ENCODE data around the gene NOS2. TPM values are rescaled to one million over a fixed set of nuclear protein-coding genes. Genes with fewer than 3 reads are reported as not detected.
"Not testable (repeated sequence)": the region's sequence is repeated elsewhere in the genome, so short reads cannot be mapped to it uniquely, and the experiment has no call there.

NOS2 gene
- polyA plus RNA-seq, 1 experiment, result not detected

DNA sequence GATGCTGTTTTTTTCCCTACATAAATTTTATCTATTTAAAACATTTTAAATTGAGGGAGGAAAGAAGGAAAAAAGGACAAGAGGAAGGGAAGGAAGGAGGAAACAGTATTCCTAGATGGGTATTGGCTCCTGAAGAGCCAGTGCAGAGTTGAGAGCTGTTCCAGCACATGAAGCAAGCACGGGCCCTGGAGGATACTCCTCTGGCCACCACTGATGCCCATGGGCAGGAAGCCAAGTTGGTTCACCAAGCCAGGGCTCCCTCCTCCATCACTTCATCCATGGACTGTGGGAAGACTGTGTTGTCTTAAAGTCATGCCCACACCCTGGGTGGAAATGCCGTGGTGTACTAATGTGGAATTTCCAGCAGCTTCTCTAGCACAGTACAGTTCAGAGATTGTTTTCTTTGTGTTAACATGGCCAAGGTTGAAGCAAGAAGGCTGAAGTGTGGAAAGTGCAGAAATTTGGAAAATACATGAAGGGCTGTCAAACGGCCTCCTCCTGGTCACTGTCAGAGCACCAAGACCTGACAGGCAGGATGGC, 23.9 kb upstream of the NOS2 start:
- no peak for DNase-seq (ENCODE audit: low read depth, low spot score)
- ChIA-PET POLR2A (no interaction called here), CTCF (no interaction called here)
- Histone ChIP-seq H3K9me3 (ENCODE audit: control insufficient read depth, insufficient read depth, low read length) (no peaks in the 10 kb centered on the region), H3K4me3 (ENCODE audit: low read depth, low read length) (no peak overlapping the region), H3K27ac (ENCODE audit: low read depth, low read length) (no peak overlapping the region), H3K27me3 (ENCODE audit: control insufficient read depth, insufficient read depth, low read length) (no peaks in the 10 kb centered on the region)
- TF ChIP-seq, protein P1, sequence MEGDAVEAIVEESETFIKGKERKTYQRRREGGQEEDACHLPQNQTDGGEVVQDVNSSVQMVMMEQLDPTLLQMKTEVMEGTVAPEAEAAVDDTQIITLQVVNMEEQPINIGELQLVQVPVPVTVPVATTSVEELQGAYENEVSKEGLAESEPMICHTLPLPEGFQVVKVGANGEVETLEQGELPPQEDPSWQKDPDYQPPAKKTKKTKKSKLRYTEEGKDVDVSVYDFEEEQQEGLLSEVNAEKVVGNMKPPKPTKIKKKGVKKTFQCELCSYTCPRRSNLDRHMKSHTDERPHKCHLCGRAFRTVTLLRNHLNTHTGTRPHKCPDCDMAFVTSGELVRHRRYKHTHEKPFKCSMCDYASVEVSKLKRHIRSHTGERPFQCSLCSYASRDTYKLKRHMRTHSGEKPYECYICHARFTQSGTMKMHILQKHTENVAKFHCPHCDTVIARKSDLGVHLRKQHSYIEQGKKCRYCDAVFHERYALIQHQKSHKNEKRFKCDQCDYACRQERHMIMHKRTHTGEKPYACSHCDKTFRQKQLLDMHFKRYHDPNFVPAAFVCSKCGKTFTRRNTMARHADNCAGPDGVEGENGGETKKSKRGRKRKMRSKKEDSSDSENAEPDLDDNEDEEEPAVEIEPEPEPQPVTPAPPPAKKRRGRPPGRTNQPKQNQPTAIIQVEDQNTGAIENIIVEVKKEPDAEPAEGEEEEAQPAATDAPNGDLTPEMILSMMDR (IDR thresholded peaks at IDR 0.05; ENCODE audit: low read depth, low read length), result no peak

DNA sequence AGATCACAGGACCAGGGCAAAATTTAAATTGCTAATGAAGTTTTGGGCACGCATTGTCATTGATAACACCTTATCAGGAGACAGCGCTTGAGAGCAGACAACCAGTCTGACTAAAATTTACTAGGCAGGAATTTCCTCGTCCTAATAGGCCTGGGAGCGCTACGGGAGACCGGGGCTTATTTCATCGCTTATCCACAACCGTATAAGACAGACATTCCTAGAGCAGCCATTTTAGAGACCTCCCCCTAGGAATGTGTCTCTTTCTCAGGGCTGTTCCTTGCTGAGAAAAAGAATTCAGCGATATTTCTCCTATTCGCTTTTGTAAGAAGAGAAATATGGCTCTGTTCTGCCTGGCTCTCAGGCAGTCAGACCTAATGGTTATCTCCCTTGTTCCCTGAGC, 21.8 kb upstream of the NOS2 start:
- DNase-seq (ENCODE audit: low read depth, low spot score); H3K4me3 ChIP-seq (ENCODE audit: low read depth, low read length); H3K27me3 ChIP-seq (ENCODE audit: control insufficient read depth, insufficient read depth, low read length); H3K9me3 ChIP-seq (ENCODE audit: control insufficient read depth, insufficient read depth, low read length); H3K27ac ChIP-seq (ENCODE audit: low read depth, low read length); POLR2A ChIA-PET; CTCF ChIA-PET: not testable (repeated sequence)

DNA sequence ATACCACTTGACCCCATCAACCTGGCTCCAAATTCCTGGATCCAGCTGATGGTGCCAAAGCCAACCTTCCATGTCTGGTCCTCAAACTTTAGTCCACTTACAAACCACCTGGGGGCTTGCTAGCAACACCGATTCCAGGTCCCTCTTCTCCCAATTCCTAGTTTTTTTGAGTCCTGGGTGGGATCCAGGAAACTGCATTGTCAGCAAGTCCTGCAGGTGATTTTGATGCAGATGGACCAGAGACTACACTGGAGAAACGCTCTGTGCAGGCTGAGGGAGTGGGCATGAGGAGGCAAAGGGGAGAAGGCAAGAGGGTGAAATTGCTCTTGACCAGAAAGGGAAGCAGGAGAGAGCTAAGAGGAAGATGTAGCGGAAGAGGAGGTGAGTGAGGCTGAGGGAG, 21.0 kb upstream of the NOS2 start:
- POLR2A ChIA-PET, result no interaction called here
- no peaks in the 10 kb centered on the region for H3K9me3 ChIP-seq (ENCODE audit: control insufficient read depth, insufficient read depth, low read length)
- H3K27me3 ChIP-seq (ENCODE audit: control insufficient read depth, insufficient read depth, low read length), result no peaks in the 10 kb centered on the region
- CTCF ChIA-PET, result interaction anchor here (4.2 kb wide), 1 partner anchor 16 kb away, joined by 14 read pairs; no protein-coding TSS in a partner anchor
- no peak overlapping the region for H3K27ac ChIP-seq (ENCODE audit: low read depth, low read length)
- DNase-seq (ENCODE audit: low read depth, low spot score), result no peak
- H3K4me3 ChIP-seq (ENCODE audit: low read depth, low read length), result no peak overlapping the region
- TF ChIP-seq, protein P1 (IDR thresholded peaks at IDR 0.05; ENCODE audit: low read depth, low read length), result no peak

DNA sequence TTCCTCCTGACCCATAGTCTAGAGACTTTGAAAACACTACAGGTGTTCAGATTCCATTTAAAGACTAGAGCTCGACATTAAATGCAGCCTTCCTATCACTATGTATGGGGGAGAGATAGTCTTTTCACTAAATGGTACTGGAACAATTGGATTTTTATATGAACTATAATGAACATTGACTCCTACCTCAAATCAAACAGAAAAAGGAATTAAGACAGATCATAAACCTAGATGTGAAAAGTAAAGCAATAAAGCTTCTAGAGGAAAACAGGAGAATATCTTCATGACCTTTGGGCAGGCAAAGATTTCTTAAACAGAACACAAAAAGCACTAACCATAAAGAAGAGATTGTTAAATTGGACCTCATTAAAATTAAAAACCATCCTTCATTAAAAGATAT, 18.8 kb upstream of the NOS2 start:
- H3K27ac ChIP-seq (ENCODE audit: low read depth, low read length), result no peak overlapping the region
- H3K27me3 ChIP-seq (ENCODE audit: control insufficient read depth, insufficient read depth, low read length), result no peaks in the 10 kb centered on the region
- no peak overlapping the region for H3K4me3 ChIP-seq (ENCODE audit: low read depth, low read length)
- TF ChIP-seq, protein P1 (IDR thresholded peaks at IDR 0.05; ENCODE audit: low read depth, low read length), result no peak
- ChIA-PET POLR2A (no interaction called here), CTCF (interaction anchor here (4.2 kb wide), 1 partner anchor 14 kb away, joined by 14 read pairs; no protein-coding TSS in a partner anchor)
- DNase-seq (ENCODE audit: low read depth, low spot score), result no peak
- H3K9me3 ChIP-seq (ENCODE audit: control insufficient read depth, insufficient read depth, low read length), result no peaks in the 10 kb centered on the region

DNA sequence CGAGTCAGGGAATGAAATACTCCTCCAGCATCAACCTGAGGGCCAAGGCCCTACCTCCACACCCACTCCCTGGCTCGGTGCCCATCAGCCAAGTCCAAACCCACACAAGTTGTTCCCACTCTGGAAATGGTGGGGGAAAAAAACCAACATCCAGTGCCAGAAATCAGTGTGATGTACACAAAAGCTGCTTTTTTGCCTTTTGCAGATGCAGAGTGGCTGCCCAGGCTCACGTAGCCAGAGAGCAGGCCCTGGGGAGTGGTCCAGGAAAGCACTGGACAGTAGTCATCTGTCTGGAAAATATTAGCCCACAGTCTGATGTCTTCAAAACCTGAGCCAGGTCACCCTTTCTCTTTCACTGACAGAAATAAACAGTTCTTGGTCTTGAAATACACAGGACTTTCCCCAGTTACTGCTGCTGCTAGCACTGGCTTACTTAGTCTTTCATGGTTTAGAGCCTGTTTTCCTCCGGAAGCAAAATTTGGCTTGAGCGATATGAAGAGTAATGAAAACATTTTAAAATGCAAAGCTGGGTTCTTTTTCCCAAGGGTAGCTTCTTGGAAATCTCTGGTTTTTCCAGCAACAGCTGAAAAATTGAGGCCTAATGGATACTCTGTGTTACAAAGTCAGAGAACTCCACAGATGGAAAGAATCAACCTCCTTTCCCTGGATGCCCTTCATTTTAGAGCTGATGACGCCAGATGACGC, 18.2 kb upstream of the NOS2 start:
- ChIA-PET CTCF (interaction anchor here (4.2 kb wide), 1 partner anchor 14 kb away, joined by 14 read pairs; no protein-coding TSS in a partner anchor), POLR2A (no interaction called here)
- H3K4me3 ChIP-seq (ENCODE audit: low read depth, low read length), result no peak overlapping the region
- H3K27me3 ChIP-seq (ENCODE audit: control insufficient read depth, insufficient read depth, low read length), result no peaks in the 10 kb centered on the region
- H3K27ac ChIP-seq (ENCODE audit: low read depth, low read length), result no peak overlapping the region
- no peak for DNase-seq (ENCODE audit: low read depth, low spot score)
- TF ChIP-seq, protein P1 (IDR thresholded peaks at IDR 0.05; ENCODE audit: low read depth, low read length), result no peak
- H3K9me3 ChIP-seq (ENCODE audit: control insufficient read depth, insufficient read depth, low read length), result no peaks in the 10 kb centered on the region

Measured in AG04450 (cell line).